ENCODE measurements around the gene RAB20.

DNA sequence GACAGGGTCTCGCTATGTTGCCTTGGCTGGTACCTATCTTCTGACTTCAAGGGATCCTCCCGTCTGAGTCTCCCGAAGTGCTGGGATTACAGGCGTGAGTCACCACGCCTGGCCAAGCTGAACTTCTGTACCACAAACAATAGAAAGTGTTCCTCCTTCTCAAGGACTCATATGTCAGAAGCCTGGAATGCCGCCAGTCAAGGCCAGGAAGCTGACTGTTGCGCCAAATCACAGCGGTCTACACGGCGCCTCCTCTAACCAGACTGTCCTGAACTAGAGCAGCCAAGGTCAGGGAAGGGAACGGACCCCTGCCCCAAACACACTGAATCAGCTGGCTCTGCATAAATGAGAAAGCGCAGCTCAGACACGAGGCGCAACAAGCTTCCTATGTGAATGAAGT lies 14.6 kb downstream of the RAB20 start:
- no peak for TF ChIP-seq EZH2 (IDR thresholded peaks at IDR 0.05; ENCODE audit: borderline replicate concordance, insufficient read depth, low read depth, low read length, poor library complexity, severe bottlenecking)
- TF ChIP-seq, protein P1, sequence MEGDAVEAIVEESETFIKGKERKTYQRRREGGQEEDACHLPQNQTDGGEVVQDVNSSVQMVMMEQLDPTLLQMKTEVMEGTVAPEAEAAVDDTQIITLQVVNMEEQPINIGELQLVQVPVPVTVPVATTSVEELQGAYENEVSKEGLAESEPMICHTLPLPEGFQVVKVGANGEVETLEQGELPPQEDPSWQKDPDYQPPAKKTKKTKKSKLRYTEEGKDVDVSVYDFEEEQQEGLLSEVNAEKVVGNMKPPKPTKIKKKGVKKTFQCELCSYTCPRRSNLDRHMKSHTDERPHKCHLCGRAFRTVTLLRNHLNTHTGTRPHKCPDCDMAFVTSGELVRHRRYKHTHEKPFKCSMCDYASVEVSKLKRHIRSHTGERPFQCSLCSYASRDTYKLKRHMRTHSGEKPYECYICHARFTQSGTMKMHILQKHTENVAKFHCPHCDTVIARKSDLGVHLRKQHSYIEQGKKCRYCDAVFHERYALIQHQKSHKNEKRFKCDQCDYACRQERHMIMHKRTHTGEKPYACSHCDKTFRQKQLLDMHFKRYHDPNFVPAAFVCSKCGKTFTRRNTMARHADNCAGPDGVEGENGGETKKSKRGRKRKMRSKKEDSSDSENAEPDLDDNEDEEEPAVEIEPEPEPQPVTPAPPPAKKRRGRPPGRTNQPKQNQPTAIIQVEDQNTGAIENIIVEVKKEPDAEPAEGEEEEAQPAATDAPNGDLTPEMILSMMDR (IDR thresholded peaks at IDR 0.05) = no peak
